Measurements from ENCODE around the gene PAX7. TPM values are rescaled to one million over a fixed set of nuclear protein-coding genes. Genes with fewer than 3 reads are reported as not detected.

The PAX7 gene
- total and polyA plus RNA-seq, 5 donors from 2014 or later, result not detected

DNA sequence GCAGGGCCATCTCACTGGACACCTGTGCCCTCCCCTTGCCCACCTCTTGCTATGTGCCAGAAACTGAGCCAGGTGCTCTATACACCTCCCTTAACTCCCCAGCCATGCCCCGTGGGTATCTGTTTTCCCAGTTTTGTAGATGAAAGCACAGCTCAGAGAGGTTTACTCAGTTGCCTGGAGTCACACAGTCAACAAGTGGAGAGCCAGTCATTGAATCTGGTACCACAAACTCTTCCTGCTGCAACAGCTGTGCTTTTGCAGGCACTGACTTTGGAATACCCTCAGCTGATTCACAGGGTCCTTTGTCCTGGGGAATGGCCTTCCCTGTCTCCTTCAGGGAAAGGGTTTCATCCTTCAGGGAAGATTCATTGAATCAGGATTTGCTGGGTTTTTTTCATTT lies 22.1 kb downstream of the PAX7 start:
- ATAC-seq (ENCODE audit: low read depth in 2 of 2) (no peak), DNase-seq (no peak)
- no peaks in the 10 kb centered on the region for H3K9me3 Mint-ChIP-seq
- H3K4me3 Mint-ChIP-seq, result peak overlapping the region in 1 of 4 donors; percentile 75
- H3K4me1 Mint-ChIP-seq, result peaks cover 0 to 48% (median 4%) of the 10 kb centered on the region in 4 donors
- H3K27me3 Mint-ChIP-seq, result peaks cover 54% of the 10 kb centered on the region
- H3K36me3 ChIP-seq (ENCODE audit: control insufficient read depth, insufficient read depth, low read length), result no peaks in the 10 kb centered on the region
- H3K9me3 ChIP-seq (ENCODE audit: control insufficient read depth in 2 of 2, low read length in 2 of 2), result no peaks in the 10 kb centered on the region
- H3K36me3 Mint-ChIP-seq, result no peaks in the 10 kb centered on the region
- H3K27me3 ChIP-seq (ENCODE audit: control insufficient read depth, insufficient read depth, low read length), result peaks cover 16% of the 10 kb centered on the region
- H3K27ac Mint-ChIP-seq, result peak overlapping the region in 1 of 3 donors; percentile 3
- peaks cover 16% of the 10 kb centered on the region for H3K4me1 ChIP-seq (ENCODE audit: control insufficient read depth, insufficient read depth, low read length, poor library complexity, severe bottlenecking)
- no peak overlapping the region for H3K4me3 ChIP-seq (ENCODE audit: low read depth, low read length)
- H3K27ac ChIP-seq (ENCODE audit: insufficient read depth, low read length, poor library complexity, severe bottlenecking), result no peak overlapping the region

DNA sequence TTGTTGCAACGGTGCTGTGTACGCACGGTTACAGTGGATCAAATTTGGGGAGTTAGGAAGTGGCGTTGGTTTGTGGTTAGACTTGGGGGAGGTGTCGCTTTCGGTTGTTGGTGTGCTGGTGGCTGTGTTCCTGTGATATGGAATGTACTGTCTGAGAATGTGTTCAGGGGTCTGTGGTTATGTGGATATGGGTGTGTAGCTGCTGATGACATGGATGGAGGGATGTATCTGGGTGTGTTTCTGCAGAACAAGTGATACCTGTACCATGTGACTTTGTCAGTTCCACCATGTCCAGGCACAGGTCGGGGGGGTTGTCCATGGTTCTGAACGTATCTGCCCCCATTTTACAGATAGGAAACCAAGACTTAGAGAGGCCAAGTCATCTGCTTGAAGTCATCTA lies 22.7 kb downstream of the PAX7 start:
- H3K4me1 Mint-ChIP-seq, result peaks cover 0 to 46% (median 4%) of the 10 kb centered on the region in 4 donors

DNA sequence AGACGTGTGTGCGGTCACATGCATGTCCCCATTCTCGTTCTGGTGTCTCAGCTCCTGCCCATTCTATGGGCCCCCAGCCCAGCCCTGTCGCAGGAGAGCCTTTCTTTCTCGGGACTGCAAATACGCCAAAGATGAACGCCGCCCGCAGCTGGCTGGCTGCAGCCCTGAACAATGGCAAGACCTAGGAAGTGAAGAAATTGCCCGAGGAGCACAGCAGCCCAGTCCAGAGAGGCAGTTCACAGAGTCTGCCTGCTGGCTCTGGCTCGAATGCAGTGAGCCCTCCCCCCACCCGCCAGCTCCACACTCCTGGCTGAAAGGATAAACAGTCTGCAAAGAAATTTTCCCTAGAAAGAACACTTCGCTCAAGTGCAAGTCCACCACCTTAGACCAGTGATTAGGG lies 23.3 kb downstream of the PAX7 start:
- Mint-ChIP-seq H3K4me3 (no peak overlapping the region), H3K27me3 (peaks cover 44% of the 10 kb centered on the region), H3K27ac (no peak overlapping the region), H3K9me3 (no peaks in the 10 kb centered on the region), H3K4me1 (peaks cover 0 to 46% (median 4%) of the 10 kb centered on the region in 4 donors), H3K36me3 (no peaks in the 10 kb centered on the region)
- Histone ChIP-seq H3K36me3 (ENCODE audit: control insufficient read depth, insufficient read depth, low read length) (no peaks in the 10 kb centered on the region), H3K27ac (ENCODE audit: insufficient read depth, low read length, poor library complexity, severe bottlenecking) (no peak overlapping the region), H3K4me1 (ENCODE audit: control insufficient read depth, insufficient read depth, low read length, poor library complexity, severe bottlenecking) (peaks cover 16% of the 10 kb centered on the region), H3K4me3 (ENCODE audit: low read depth, low read length) (no peak overlapping the region), H3K27me3 (ENCODE audit: control insufficient read depth, insufficient read depth, low read length) (peaks cover 20% of the 10 kb centered on the region), H3K9me3 (ENCODE audit: control insufficient read depth in 2 of 2, low read length in 2 of 2) (no peaks in the 10 kb centered on the region)
- DNase-seq (no peak), ATAC-seq (ENCODE audit: low read depth in 2 of 2) (no peak)

More for the DNA sequence above, 22.7 kb downstream of the PAX7 start:
- Histone ChIP-seq H3K27me3 (ENCODE audit: control insufficient read depth, insufficient read depth, low read length) (peaks cover 16% of the 10 kb centered on the region), H3K36me3 (ENCODE audit: control insufficient read depth, insufficient read depth, low read length) (no peaks in the 10 kb centered on the region), H3K27ac (ENCODE audit: insufficient read depth, low read length, poor library complexity, severe bottlenecking) (no peak overlapping the region), H3K4me3 (ENCODE audit: low read depth, low read length) (no peak overlapping the region), H3K9me3 (ENCODE audit: control insufficient read depth in 2 of 2, low read length in 2 of 2) (no peaks in the 10 kb centered on the region), H3K4me1 (ENCODE audit: control insufficient read depth, insufficient read depth, low read length, poor library complexity, severe bottlenecking) (peaks cover 16% of the 10 kb centered on the region)
- H3K27ac Mint-ChIP-seq, result peak overlapping the region in 1 of 3 donors; percentile 3
- H3K27me3 Mint-ChIP-seq, result peaks cover 49% of the 10 kb centered on the region
- H3K36me3 Mint-ChIP-seq, result no peaks in the 10 kb centered on the region
- ATAC-seq (ENCODE audit: low read depth in 2 of 2) (no peak), DNase-seq (no peak)
- H3K9me3 Mint-ChIP-seq, result no peaks in the 10 kb centered on the region
- H3K4me3 Mint-ChIP-seq, result peak overlapping the region in 1 of 4 donors; percentile 2

DNA sequence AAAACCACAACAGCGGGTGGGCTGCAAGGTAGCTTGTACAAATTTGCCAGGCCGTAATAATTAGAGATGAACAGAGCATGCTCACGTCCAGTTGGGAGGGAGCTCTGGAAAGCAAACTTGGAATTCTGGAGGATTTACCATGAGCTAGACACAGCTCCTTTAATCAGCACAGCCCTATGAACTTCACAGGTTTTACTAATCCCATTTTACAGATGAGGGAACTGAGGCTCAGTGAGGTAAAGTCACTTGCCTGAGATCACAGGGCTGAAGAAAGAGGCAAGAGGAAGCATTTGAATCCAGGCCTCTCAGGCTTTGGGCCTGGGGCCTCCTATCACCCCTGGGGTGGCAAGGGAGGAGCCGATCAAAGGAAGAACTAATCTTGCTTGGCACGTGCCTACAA lies 24.0 kb downstream of the PAX7 start:
- DNase-seq (no peak), ATAC-seq (ENCODE audit: low read depth in 2 of 2) (no peak)
- Mint-ChIP-seq H3K36me3 (no peaks in the 10 kb centered on the region), H3K27me3 (peaks cover 39% of the 10 kb centered on the region), H3K4me1 (peaks cover 0 to 45% (median 4%) of the 10 kb centered on the region in 4 donors), H3K27ac (no peak overlapping the region), H3K9me3 (no peaks in the 10 kb centered on the region), H3K4me3 (no peak overlapping the region)
- Histone ChIP-seq H3K27me3 (ENCODE audit: control insufficient read depth, insufficient read depth, low read length) (peaks cover 19% of the 10 kb centered on the region), H3K36me3 (ENCODE audit: control insufficient read depth, insufficient read depth, low read length) (no peaks in the 10 kb centered on the region), H3K27ac (ENCODE audit: insufficient read depth, low read length, poor library complexity, severe bottlenecking) (no peak overlapping the region), H3K4me1 (ENCODE audit: control insufficient read depth, insufficient read depth, low read length, poor library complexity, severe bottlenecking) (peaks cover 16% of the 10 kb centered on the region), H3K4me3 (ENCODE audit: low read depth, low read length) (no peak overlapping the region), H3K9me3 (ENCODE audit: control insufficient read depth in 2 of 2, low read length in 2 of 2) (no peaks in the 10 kb centered on the region)

DNA sequence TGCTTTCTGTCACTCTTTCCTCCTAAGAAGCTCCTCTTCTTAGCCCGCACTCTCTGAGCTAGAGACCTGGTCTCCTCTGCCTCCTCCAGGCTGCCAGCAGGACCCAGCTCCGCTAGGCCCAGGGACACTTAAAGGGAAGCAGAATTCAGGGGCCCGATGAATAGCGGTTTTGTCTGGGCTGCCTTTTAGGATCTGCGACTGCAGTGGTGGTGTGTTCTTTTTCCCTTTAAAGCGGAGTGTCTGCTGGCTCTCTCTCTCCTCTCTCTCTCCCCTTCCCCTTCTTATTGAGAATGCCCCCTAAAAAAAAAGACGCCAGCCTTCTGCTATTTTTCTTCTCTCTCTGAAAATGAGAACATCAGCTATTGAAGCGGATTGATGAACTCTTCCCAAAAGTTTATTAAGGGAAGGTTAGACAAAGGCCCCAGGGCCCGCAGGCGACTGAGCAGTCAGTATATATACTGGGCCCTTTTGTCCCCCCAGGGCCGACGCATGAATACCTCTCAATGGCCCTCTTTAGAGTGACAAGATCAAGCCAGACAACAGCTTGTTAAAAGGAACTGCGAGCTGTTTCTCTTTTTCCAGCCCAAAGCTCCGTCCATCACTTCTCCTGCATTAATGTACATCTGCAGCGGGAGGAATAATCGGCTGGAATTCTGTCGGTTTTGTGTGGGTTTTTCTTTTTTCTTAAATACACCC lies 27.0 kb downstream of the PAX7 start:
- peaks cover 17% of the 10 kb centered on the region for H3K27me3 Mint-ChIP-seq

DNA sequence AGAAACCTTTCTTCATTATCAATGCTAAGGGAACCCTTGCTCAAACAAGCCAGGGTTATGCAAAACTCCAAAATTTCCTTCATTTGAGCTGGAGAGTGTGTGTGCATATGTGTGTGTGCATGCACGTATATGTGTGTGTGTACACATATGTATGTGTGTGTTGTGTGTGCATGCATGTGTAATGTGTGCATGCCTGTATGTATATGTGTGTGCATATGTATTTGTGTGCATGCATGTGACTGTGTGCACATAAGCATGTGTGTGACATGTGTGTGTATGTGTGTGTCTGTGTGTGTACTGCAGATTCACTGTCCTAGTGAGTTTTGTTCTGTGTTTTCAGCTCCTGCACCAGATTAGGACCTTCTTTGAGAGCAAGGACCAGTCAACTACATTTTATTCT lies 28.2 kb downstream of the PAX7 start:
- H3K27ac ChIP-seq (ENCODE audit: insufficient read depth, low read length, poor library complexity, severe bottlenecking), result no peak overlapping the region
- ATAC-seq (ENCODE audit: low read depth in 2 of 2) (no peak), DNase-seq (no peak)
- Mint-ChIP-seq H3K4me1 (peaks cover 0 to 22% (median 0%) of the 10 kb centered on the region in 4 donors), H3K27ac (no peak overlapping the region), H3K4me3 (no peak overlapping the region), H3K36me3 (no peaks in the 10 kb centered on the region), H3K27me3 (peaks cover 11% of the 10 kb centered on the region), H3K9me3 (no peaks in the 10 kb centered on the region)
- no peaks in the 10 kb centered on the region for H3K9me3 ChIP-seq (ENCODE audit: control insufficient read depth in 2 of 2, low read length in 2 of 2)
- H3K4me3 ChIP-seq (ENCODE audit: low read depth, low read length), result no peak overlapping the region
- no peaks in the 10 kb centered on the region for H3K4me1 ChIP-seq (ENCODE audit: control insufficient read depth, insufficient read depth, low read length, poor library complexity, severe bottlenecking)
- H3K36me3 ChIP-seq (ENCODE audit: control insufficient read depth, insufficient read depth, low read length), result no peaks in the 10 kb centered on the region
- H3K27me3 ChIP-seq (ENCODE audit: control insufficient read depth, insufficient read depth, low read length), result peaks cover 5% of the 10 kb centered on the region

More for the DNA sequence above, 27.0 kb downstream of the PAX7 start:
- H3K4me3 ChIP-seq (ENCODE audit: low read depth, low read length), result no peak overlapping the region
- no peaks in the 10 kb centered on the region for H3K36me3 Mint-ChIP-seq
- no peaks in the 10 kb centered on the region for H3K9me3 ChIP-seq (ENCODE audit: control insufficient read depth in 2 of 2, low read length in 2 of 2)
- H3K4me1 ChIP-seq (ENCODE audit: control insufficient read depth, insufficient read depth, low read length, poor library complexity, severe bottlenecking), result peaks cover 8% of the 10 kb centered on the region
- peaks cover 10% of the 10 kb centered on the region for H3K27me3 ChIP-seq (ENCODE audit: control insufficient read depth, insufficient read depth, low read length)
- H3K27ac Mint-ChIP-seq, result no peak overlapping the region
- no peaks in the 10 kb centered on the region for H3K36me3 ChIP-seq (ENCODE audit: control insufficient read depth, insufficient read depth, low read length)
- H3K4me1 Mint-ChIP-seq, result peaks cover 0 to 33% (median 2%) of the 10 kb centered on the region in 4 donors
- H3K9me3 Mint-ChIP-seq, result no peaks in the 10 kb centered on the region
- no peak overlapping the region for H3K27ac ChIP-seq (ENCODE audit: insufficient read depth, low read length, poor library complexity, severe bottlenecking)
- no peak overlapping the region for H3K4me3 Mint-ChIP-seq
- DNase-seq (no peak), ATAC-seq (ENCODE audit: low read depth in 2 of 2) (no peak)

DNA sequence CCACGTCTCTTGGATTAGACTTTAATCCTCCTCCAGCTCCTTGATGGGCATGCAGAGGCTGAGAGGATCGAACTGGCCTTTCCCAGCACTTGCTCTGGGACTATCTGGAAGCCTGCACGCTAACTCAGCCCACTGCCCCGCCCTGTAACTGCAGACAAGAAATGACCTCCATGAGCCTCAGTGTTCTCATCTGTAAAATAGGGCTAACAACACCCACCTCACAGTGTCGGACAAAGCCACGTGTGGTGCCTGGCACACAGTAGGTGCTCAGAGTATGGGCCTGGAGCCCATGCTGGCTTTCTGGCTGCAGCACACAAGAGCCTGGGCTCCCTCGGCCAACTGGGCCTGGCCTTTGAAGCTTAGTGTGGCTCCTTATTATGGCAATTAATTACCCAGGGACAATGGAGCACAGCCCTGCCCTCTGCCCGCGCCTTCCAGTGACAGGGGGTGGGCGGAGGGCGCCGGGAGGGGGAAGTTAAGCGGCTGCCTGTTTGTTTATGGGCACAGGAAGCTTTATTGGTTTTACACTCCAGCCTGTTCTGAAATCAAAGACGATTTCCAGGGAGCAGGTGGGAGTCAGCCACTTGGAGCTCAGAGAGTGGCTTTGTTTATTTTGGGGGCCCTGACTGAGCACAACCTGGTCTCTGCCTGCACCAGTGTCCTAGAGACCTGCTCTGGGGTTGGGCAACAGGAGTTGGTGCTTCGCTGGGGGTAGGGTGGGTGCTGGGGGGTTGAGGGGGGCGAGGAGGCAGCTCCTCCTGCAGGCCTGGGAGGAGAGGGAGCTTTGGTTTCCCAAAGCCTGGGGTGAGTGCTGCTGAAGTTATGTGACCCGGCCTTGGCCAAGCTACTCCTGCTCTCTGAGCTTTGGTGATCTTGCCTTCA lies 31.0 kb downstream of the PAX7 start:
- H3K27ac ChIP-seq (ENCODE audit: insufficient read depth, low read length, poor library complexity, severe bottlenecking), result no peak overlapping the region
- no peaks in the 10 kb centered on the region for H3K4me1 ChIP-seq (ENCODE audit: control insufficient read depth, insufficient read depth, low read length, poor library complexity, severe bottlenecking)
- H3K4me3 Mint-ChIP-seq, result no peak overlapping the region
- ATAC-seq (ENCODE audit: low read depth in 2 of 2) (no peak), DNase-seq (no peak)
- peaks cover 0 to 14% (median 0%) of the 10 kb centered on the region in 4 donors for H3K4me1 Mint-ChIP-seq
- H3K9me3 ChIP-seq (ENCODE audit: control insufficient read depth in 2 of 2, low read length in 2 of 2), result no peaks in the 10 kb centered on the region
- H3K27me3 Mint-ChIP-seq, result peaks cover 5% of the 10 kb centered on the region
- no peak overlapping the region for H3K27ac Mint-ChIP-seq
- no peaks in the 10 kb centered on the region for H3K36me3 Mint-ChIP-seq
- no peaks in the 10 kb centered on the region for H3K36me3 ChIP-seq (ENCODE audit: control insufficient read depth, insufficient read depth, low read length)
- H3K27me3 ChIP-seq (ENCODE audit: control insufficient read depth, insufficient read depth, low read length), result peaks cover 5% of the 10 kb centered on the region
- H3K4me3 ChIP-seq (ENCODE audit: low read depth, low read length), result no peak overlapping the region
- H3K9me3 Mint-ChIP-seq, result no peaks in the 10 kb centered on the region
